ENCODE results near the gene MAMDC4. TPM values are rescaled to one million over a fixed set of nuclear protein-coding genes. Genes with fewer than 3 reads are reported as not detected.

The MAMDC4 gene
- total and polyA plus RNA-seq, 2 of the 8 experiments (the other 6 are each of a cell fraction or from before 2014, with no cell fraction given): 3.1 to 4.5 TPM

- TF ChIP-seq CTCF (IDR thresholded peaks at IDR 0.05; ENCODE audit: control extremely low read depth in 1 of 3, insufficient read depth in 1 of 3, low read depth in 1 of 3, low read length in 3 of 3) (no peak), BRCA1 (IDR thresholded peaks at IDR 0.05; ENCODE audit: low read depth, low read length) (no peak), SP1 (IDR thresholded peaks at IDR 0.05; ENCODE audit: low read depth, low read length) (peak; percentile 99), GABPA (IDR thresholded peaks at IDR 0.05; ENCODE audit: borderline replicate concordance, insufficient read depth, low read length) (peak; percentile 64; the same call in 1 of the 2 replicates), TAF1 (IDR thresholded peaks at IDR 0.05; ENCODE audit: low read depth, low read length) (peak; percentile 79; the same call in 1 of the 2 replicates), ATF3 (IDR thresholded peaks at IDR 0.05; ENCODE audit: insufficient read depth, low read depth, low read length) (peak; percentile 64; the same call in 1 of the 2 replicates), RAD21 (IDR thresholded peaks at IDR 0.05 in 1 of 2, conservative IDR thresholded peaks at IDR 0.05 in 1 of 2; ENCODE audit: low read depth in 2 of 2, low read length in 2 of 2) (no peak), CHD1 (IDR thresholded peaks at IDR 0.05; ENCODE audit: low read depth, low read length) (no peak), BACH1 (IDR thresholded peaks at IDR 0.05; ENCODE audit: low read length) (no peak), RFX5 (IDR thresholded peaks at IDR 0.05; ENCODE audit: borderline replicate concordance, low read depth, low read length) (no peak), SAP30 (IDR thresholded peaks at IDR 0.05; ENCODE audit: insufficient read depth, insufficient replicate concordance, low read length) (peak; percentile 38), HDAC2 (IDR thresholded peaks at IDR 0.05; ENCODE audit: borderline replicate concordance in 1 of 2, low read depth in 2 of 2, low read length in 2 of 2) (no peak; a peak in 1 of 4 replicates), TEAD4 (IDR thresholded peaks at IDR 0.05; ENCODE audit: low read depth, low read length) (peak; percentile 51; the same call in 1 of the 2 replicates), POU5F1 (IDR thresholded peaks at IDR 0.05; ENCODE audit: low read depth, low read length) (no peak)
These were observed 2.8 kb upstream of the MAMDC4 start, which contains the start of gene PHPT1 (continued) for GRCh38 chr9:136849038-136849959.

Data from H1 (cell line).